WTC11 (cell line): ENCODE measurements around the gene NCKAP5. TPM values are rescaled to one million over a fixed set of nuclear protein-coding genes. Genes with fewer than 3 reads are reported as not detected.

Experiments used
- ATAC-seq: fragments of 200-7000 bp; cut with Tn5 transposase; 2 replicates; pipeline ENCODE4 v1.10.0; 2021; ENCODE audit warnings: mild to moderate bottlenecking, moderate library complexity
- CTCF ChIA-PET: fragments of 300-600 bp; sonication (Branson Sonifier 250); formaldehyde crosslinking; loops from one replicate; lab custom pipeline; 2021; ENCODE audit warnings: antibody characterized with exemption; lab: Charles Lee
- POLR2A ChIA-PET: fragments of 350-600 bp; sonication (Branson Sonifier 250); formaldehyde crosslinking; loops from one replicate; lab custom pipeline; 2021; ENCODE audit warnings: antibody characterized with exemption; lab: Charles Lee
- DNase-seq: peaks from one replicate; pipeline ENCODE4 v3.0.0; 2021; ENCODE audit warnings: low spot score
- H3K27ac Mint-ChIP-seq: 2 replicates; pipeline ENCODE4 v1.8.0; 2021; ENCODE audit warnings: mixed read lengths
- H3K27me3 Mint-ChIP-seq: 2 replicates; pipeline ENCODE4 v1.8.0; 2021; ENCODE audit warnings: low read depth, mild to moderate bottlenecking, moderate library complexity, mixed read lengths
- H3K36me3 Mint-ChIP-seq: 2 replicates; pipeline ENCODE4 v1.8.0; 2021; ENCODE audit warnings: mixed read lengths
- H3K4me1 Mint-ChIP-seq: 2 replicates; pipeline ENCODE4 v1.8.0; 2022; ENCODE audit warnings: mixed read lengths
- H3K4me3 Mint-ChIP-seq: 2 replicates; pipeline ENCODE4 v1.8.0; 2021; ENCODE audit warnings: mild to moderate bottlenecking, moderate library complexity, mixed read lengths
- H3K9me3 Mint-ChIP-seq: 2 replicates; pipeline ENCODE4 v1.8.0; 2021; ENCODE audit warnings: mixed read lengths
- EMX1 ChIP-seq: fragments of 250-450 bp; sonication (Bioruptor Pico); IDR thresholded peaks from 2 replicates; pipeline ENCODE4 v1.8.0; 2021; ENCODE audit warnings: mild to moderate bottlenecking
- GRHL2 ChIP-seq: fragments of 250-450 bp; sonication (Bioruptor Pico); IDR thresholded peaks from 2 replicates; pipeline ENCODE4 v1.8.0; 2022; ENCODE audit warnings: mild to moderate bottlenecking, moderate library complexity; ENCODE audit not compliant: insufficient replicate concordance, severe bottlenecking
- NR1H2 ChIP-seq: sonication (generic); formaldehyde crosslinking; IDR thresholded peaks from 2 replicates; pipeline ENCODE4 v1.9.0; 2021; ENCODE audit warnings: mild to moderate bottlenecking, moderate library complexity, missing genetic modification reagents
- OVOL2 ChIP-seq: fragments of 250-450 bp; sonication (Bioruptor Pico); IDR thresholded peaks from 2 replicates; pipeline ENCODE4 v1.9.0; 2021; ENCODE audit warnings: mild to moderate bottlenecking, borderline replicate concordance
- SMAD4 ChIP-seq: sonication (generic); formaldehyde crosslinking; IDR thresholded peaks from 2 replicates; pipeline ENCODE4 v1.8.0; 2022; ENCODE audit warnings: mild to moderate bottlenecking, missing genetic modification reagents
- SOX15 ChIP-seq: fragments of 250-450 bp; sonication (Bioruptor Pico); IDR thresholded peaks from 2 replicates; pipeline ENCODE4 v1.9.0; 2021; ENCODE audit warnings: mild to moderate bottlenecking
- SP1 ChIP-seq: sonication (generic); formaldehyde crosslinking; conservative IDR thresholded peaks from 2 replicates; pipeline ENCODE4 v1.8.1; 2022; ENCODE audit warnings: missing genetic modification reagents
- TCF7 ChIP-seq: sonication (generic); formaldehyde crosslinking; IDR thresholded peaks from 2 replicates; pipeline ENCODE4 v1.8.0; 2022; ENCODE audit warnings: mild to moderate bottlenecking, low read depth, missing genetic modification reagents, moderate library complexity
- ZNF121 ChIP-seq: sonication (generic); formaldehyde crosslinking; IDR thresholded peaks from 2 replicates; pipeline ENCODE4 v1.8.0; 2023; ENCODE audit warnings: missing genetic modification reagents
- ZNF263 ChIP-seq: sonication (generic); formaldehyde crosslinking; IDR thresholded peaks from 2 replicates; pipeline ENCODE4 v1.8.1; 2022; ENCODE audit warnings: low read depth, mild to moderate bottlenecking, moderate library complexity, missing genetic modification reagents
- total RNA-seq: library from RNA; stranded (reverse); gene quantifications from 3 replicates; pipeline ENCODE4 v1.2.3, GENCODE V29; 2021
- TF ChIP-seq, protein P1 (sequence below): fragments of 250-450 bp; sonication (Bioruptor Pico); IDR thresholded peaks from 2 replicates; pipeline ENCODE4 v1.9.0; 2021; ENCODE audit warnings: mild to moderate bottlenecking
- TF ChIP-seq, protein P2 (sequence below): fragments of 250-450 bp; sonication (Bioruptor Pico); IDR thresholded peaks from 2 replicates; pipeline ENCODE4 v1.9.0; 2021; ENCODE audit warnings: mild to moderate bottlenecking
- TF ChIP-seq, protein P3 (sequence below): fragments of 200-600 bp; IDR thresholded peaks from 2 replicates; pipeline ENCODE4 v1.8.0; 2022; ENCODE audit warnings: antibody characterized with exemption
- TF ChIP-seq, protein P4 (sequence below): fragments of 250-450 bp; sonication (Bioruptor Pico); IDR thresholded peaks from 2 replicates; pipeline ENCODE4 v1.9.0; 2021; ENCODE audit warnings: mild to moderate bottlenecking, borderline replicate concordance
- TF ChIP-seq, protein P5 (sequence below): fragments of 250-450 bp; sonication (Bioruptor Pico); conservative IDR thresholded peaks from 2 replicates; pipeline ENCODE4 v1.9.0; 2021; ENCODE audit warnings: mild to moderate bottlenecking
- TF ChIP-seq, protein P6 (sequence below): sonication (generic); formaldehyde crosslinking; IDR thresholded peaks from 2 replicates; pipeline ENCODE4 v1.8.1; 2022; ENCODE audit warnings: mild to moderate bottlenecking, moderate library complexity, missing genetic modification reagents

Gene NCKAP5
- total RNA-seq, 1 experiment from 2014 or later: 0.55 TPM

DNA sequence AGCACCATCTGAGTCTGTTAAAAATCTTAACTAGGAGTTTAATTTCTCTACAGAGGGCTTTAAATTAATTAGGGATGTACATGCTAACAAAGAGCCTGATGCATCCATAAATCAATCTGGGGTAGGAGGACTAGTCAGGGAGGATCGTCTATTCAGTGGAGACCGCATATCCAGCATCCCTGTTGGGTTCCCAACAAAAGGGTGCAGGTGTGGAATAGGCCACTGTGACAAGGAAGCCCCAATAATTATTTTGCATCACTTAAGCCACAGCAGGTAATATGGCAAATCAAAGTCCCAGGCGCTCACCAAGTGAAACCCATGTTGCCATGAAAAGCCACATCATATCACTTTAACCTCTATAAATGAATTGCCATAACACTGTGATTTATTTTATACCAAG, 392.3 kb downstream of the NCKAP5 start:
- H3K4me3 Mint-ChIP-seq: no peak overlapping the region
- H3K27ac Mint-ChIP-seq: no peak overlapping the region
- no peak for DNase-seq
- H3K36me3 Mint-ChIP-seq: no peaks in the 10 kb centered on the region
- peaks cover 7% of the 10 kb centered on the region; the same call in 1 of the 2 replicates for H3K9me3 Mint-ChIP-seq
- ChIA-PET CTCF (no interaction called here), POLR2A (no interaction called here)
- TF ChIP-seq TCF7 (CRISPR knock-in tag): no peak
- TF ChIP-seq EMX1 (CRISPR knock-in tag): no peak
- TF ChIP-seq SOX15 (CRISPR knock-in tag): no peak
- TF ChIP-seq, protein P1, sequence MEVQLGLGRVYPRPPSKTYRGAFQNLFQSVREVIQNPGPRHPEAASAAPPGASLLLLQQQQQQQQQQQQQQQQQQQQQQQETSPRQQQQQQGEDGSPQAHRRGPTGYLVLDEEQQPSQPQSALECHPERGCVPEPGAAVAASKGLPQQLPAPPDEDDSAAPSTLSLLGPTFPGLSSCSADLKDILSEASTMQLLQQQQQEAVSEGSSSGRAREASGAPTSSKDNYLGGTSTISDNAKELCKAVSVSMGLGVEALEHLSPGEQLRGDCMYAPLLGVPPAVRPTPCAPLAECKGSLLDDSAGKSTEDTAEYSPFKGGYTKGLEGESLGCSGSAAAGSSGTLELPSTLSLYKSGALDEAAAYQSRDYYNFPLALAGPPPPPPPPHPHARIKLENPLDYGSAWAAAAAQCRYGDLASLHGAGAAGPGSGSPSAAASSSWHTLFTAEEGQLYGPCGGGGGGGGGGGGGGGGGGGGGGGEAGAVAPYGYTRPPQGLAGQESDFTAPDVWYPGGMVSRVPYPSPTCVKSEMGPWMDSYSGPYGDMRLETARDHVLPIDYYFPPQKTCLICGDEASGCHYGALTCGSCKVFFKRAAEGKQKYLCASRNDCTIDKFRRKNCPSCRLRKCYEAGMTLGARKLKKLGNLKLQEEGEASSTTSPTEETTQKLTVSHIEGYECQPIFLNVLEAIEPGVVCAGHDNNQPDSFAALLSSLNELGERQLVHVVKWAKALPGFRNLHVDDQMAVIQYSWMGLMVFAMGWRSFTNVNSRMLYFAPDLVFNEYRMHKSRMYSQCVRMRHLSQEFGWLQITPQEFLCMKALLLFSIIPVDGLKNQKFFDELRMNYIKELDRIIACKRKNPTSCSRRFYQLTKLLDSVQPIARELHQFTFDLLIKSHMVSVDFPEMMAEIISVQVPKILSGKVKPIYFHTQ: no peak
- no peak for TF ChIP-seq OVOL2 (CRISPR knock-in tag)
- TF ChIP-seq, protein P2, sequence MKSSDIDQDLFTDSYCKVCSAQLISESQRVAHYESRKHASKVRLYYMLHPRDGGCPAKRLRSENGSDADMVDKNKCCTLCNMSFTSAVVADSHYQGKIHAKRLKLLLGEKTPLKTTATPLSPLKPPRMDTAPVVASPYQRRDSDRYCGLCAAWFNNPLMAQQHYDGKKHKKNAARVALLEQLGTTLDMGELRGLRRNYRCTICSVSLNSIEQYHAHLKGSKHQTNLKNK: no peak
- TF ChIP-seq, protein P3, sequence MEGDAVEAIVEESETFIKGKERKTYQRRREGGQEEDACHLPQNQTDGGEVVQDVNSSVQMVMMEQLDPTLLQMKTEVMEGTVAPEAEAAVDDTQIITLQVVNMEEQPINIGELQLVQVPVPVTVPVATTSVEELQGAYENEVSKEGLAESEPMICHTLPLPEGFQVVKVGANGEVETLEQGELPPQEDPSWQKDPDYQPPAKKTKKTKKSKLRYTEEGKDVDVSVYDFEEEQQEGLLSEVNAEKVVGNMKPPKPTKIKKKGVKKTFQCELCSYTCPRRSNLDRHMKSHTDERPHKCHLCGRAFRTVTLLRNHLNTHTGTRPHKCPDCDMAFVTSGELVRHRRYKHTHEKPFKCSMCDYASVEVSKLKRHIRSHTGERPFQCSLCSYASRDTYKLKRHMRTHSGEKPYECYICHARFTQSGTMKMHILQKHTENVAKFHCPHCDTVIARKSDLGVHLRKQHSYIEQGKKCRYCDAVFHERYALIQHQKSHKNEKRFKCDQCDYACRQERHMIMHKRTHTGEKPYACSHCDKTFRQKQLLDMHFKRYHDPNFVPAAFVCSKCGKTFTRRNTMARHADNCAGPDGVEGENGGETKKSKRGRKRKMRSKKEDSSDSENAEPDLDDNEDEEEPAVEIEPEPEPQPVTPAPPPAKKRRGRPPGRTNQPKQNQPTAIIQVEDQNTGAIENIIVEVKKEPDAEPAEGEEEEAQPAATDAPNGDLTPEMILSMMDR: no peak
- TF ChIP-seq SMAD4 (CRISPR knock-in tag): no peak
- TF ChIP-seq, protein P4, sequence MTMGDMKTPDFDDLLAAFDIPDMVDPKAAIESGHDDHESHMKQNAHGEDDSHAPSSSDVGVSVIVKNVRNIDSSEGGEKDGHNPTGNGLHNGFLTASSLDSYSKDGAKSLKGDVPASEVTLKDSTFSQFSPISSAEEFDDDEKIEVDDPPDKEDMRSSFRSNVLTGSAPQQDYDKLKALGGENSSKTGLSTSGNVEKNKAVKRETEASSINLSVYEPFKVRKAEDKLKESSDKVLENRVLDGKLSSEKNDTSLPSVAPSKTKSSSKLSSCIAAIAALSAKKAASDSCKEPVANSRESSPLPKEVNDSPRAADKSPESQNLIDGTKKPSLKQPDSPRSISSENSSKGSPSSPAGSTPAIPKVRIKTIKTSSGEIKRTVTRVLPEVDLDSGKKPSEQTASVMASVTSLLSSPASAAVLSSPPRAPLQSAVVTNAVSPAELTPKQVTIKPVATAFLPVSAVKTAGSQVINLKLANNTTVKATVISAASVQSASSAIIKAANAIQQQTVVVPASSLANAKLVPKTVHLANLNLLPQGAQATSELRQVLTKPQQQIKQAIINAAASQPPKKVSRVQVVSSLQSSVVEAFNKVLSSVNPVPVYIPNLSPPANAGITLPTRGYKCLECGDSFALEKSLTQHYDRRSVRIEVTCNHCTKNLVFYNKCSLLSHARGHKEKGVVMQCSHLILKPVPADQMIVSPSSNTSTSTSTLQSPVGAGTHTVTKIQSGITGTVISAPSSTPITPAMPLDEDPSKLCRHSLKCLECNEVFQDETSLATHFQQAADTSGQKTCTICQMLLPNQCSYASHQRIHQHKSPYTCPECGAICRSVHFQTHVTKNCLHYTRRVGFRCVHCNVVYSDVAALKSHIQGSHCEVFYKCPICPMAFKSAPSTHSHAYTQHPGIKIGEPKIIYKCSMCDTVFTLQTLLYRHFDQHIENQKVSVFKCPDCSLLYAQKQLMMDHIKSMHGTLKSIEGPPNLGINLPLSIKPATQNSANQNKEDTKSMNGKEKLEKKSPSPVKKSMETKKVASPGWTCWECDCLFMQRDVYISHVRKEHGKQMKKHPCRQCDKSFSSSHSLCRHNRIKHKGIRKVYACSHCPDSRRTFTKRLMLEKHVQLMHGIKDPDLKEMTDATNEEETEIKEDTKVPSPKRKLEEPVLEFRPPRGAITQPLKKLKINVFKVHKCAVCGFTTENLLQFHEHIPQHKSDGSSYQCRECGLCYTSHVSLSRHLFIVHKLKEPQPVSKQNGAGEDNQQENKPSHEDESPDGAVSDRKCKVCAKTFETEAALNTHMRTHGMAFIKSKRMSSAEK (CRISPR knock-in tag): no peak
- TF ChIP-seq ZNF121 (CRISPR knock-in tag): no peak
- no peak for TF ChIP-seq ZNF263 (CRISPR knock-in tag)
- no peak for TF ChIP-seq SP1 (CRISPR knock-in tag)
- TF ChIP-seq, protein P5, sequence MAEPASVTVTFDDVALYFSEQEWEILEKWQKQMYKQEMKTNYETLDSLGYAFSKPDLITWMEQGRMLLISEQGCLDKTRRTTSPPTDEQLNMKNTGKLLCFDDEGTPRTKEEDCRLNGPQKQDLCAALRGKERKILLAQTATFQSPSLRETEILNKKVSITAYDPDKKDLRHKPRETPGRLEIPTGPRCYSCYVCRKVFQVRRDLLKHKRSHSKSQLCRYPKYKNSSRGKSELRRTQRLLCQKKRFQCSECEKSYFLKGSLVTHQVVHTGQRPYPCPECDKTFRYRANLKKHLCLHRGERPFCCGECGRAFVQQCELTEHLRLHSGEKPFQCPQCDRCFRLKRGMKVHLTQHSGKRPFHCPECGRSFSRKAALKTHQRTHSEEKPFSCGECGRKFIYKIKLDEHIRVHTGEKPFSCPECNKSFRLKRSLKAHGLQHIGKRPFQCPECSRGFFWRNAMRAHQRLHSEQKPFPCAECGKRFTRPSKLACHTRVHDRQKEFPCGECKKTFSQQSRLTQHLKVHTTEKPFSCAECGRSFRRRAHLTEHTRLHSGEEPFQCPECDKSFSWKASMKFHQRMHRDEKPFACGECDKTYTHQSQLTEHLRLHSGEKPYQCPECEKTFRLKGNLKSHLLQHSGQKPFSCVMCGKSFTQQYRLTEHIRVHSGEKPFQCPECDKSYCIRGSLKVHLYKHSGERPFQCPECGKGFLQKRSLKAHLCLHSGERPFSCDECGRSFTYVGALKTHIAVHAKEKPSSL (CRISPR knock-in tag): no peak
- no peak for TF ChIP-seq GRHL2 (CRISPR knock-in tag)
- no peak for TF ChIP-seq NR1H2 (CRISPR knock-in tag)
- TF ChIP-seq, protein P6, sequence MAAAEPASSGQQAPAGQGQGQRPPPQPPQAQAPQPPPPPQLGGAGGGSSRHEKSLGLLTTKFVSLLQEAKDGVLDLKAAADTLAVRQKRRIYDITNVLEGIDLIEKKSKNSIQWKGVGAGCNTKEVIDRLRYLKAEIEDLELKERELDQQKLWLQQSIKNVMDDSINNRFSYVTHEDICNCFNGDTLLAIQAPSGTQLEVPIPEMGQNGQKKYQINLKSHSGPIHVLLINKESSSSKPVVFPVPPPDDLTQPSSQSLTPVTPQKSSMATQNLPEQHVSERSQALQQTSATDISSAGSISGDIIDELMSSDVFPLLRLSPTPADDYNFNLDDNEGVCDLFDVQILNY (CRISPR knock-in tag): no peak
- no peaks in the 10 kb centered on the region for H3K27me3 Mint-ChIP-seq
- peaks cover 5% of the 10 kb centered on the region for H3K4me1 Mint-ChIP-seq
- ATAC-seq: no peak
